Fibroblast of pulmonary artery (primary cell): Measurements from ENCODE around the gene TRIM28.

ENCODE experiments used
- DNase-seq: peaks from one replicate; pipeline ENCODE4 v3.0.0-alpha.2; 2010; ENCODE audit warnings: low read depth
- H3K4me3 ChIP-seq: replicated peaks from 2 replicates; pipeline ENCODE4 v1.5.1; 2011; ENCODE audit warnings: low read depth, mild to moderate bottlenecking, control low read depth, low read length, moderate library complexity
- CTCF ChIP-seq: IDR thresholded peaks from 2 replicates; pipeline ENCODE4 v1.5.1; 2011; ENCODE audit warnings: mild to moderate bottlenecking, control low read depth, low read length, inconsistent platforms; ENCODE audit errors: missing control alignments

The TRIM28 gene

GRCh38 chr19:58551577-58552471 is 8.0 kb downstream of the TRIM28 start:
- no peak for DNase-seq
- no peak overlapping the region for H3K4me3 ChIP-seq
- no peak for TF ChIP-seq CTCF

GRCh38 chr19:58552655-58553054 is 8.8 kb downstream of the TRIM28 start:
- DNase-seq, result no peak

GRCh38 chr19:58553799-58554493 is 10.1 kb downstream of the TRIM28 start:
- TF ChIP-seq CTCF, result no peak
- no peak for DNase-seq
- peak overlapping the region; percentile 90 for H3K4me3 ChIP-seq

More at GRCh38 chr19:58552655-58553054, 8.8 kb downstream of the TRIM28 start:
- H3K4me3 ChIP-seq, result no peak overlapping the region
- TF ChIP-seq CTCF, result no peak

GRCh38 chr19:58554494-58555368 is 10.9 kb downstream of the TRIM28 start, which contains the start of gene CHMP2A:
CHMP2A (minus strand) TSS chr19:58555105; CDS start chr19:58554212, 893 bp downstream.
- no peak for TF ChIP-seq CTCF
- DNase-seq, result peak; percentile 97
- H3K4me3 ChIP-seq, result peak within 1 kb of the TSS; percentile 90

GRCh38 chr19:58555369-58555885 is 11.6 kb downstream of the TRIM28 start:
- no peak for TF ChIP-seq CTCF
- H3K4me3 ChIP-seq, result peak overlapping the region; percentile 90
- no peak for DNase-seq

GRCh38 chr19:58555920-58556621 is 12.2 kb downstream of the TRIM28 start:
- no peak for TF ChIP-seq CTCF
- DNase-seq, result no peak
- H3K4me3 ChIP-seq, result no peak overlapping the region
